Peyer's patch (tissue), 4 donors: ENCODE results near the gene RHBDF2. TPM values are rescaled to one million over a fixed set of nuclear protein-coding genes. Genes with fewer than 3 reads are reported as not detected.

Source experiments
- DNase-seq, 3 donors: peaks; one replicate each; pipeline ENCODE4 v3.0.0-alpha.2; 2017 to 2019
- H3K27ac ChIP-seq, 4 donors: fragments of 200-600 bp; sonication (generic); one replicate each; pipeline ENCODE4 v1.5.1; 2016 to 2019
- H3K27me3 ChIP-seq, 2 donors: fragments of 200-600 bp; sonication (generic); one replicate each; pipeline ENCODE4 v1.5.1; 2019
- H3K36me3 ChIP-seq, 3 donors: fragments of 200-600 bp; sonication (generic); one replicate each; pipeline ENCODE4 v1.5.1; 2016 to 2019
- H3K4me1 ChIP-seq, 4 donors: fragments of 200-600 bp; sonication (generic); one replicate each; pipeline ENCODE4 v1.5.1; 2016 to 2019
- H3K4me3 ChIP-seq, 4 donors: fragments of 200-600 bp; sonication (generic); 1 replicate in 3 of 4; 2 replicates in 1 of 4; pipeline ENCODE4 v1.5.1; 2016 to 2019; ENCODE audit warnings: mild to moderate bottlenecking in 1 of 4
- H3K9me3 ChIP-seq, 4 donors: fragments of 200-600 bp; sonication (generic); one replicate each; pipeline ENCODE4 v1.5.1; 2016 to 2019; ENCODE audit warnings: mild to moderate bottlenecking in 1 of 4
- POLR2A ChIP-seq, 2 donors: fragments of 450-650 bp; IDR thresholded peaks; one replicate each; pipeline ENCODE4 v1.5.1; 2017; ENCODE audit warnings: antibody characterized with exemption in 2 of 2, mild to moderate bottlenecking in 2 of 2, moderate library complexity in 2 of 2
- total RNA-seq, 4 donors: library from RNA; depleted of rRNA; stranded (reverse); fragments of >200 nt; gene quantifications; one replicate each; pipeline ENCODE4 v1.1.0, GENCODE V29; 2016
- TF ChIP-seq, protein P1 (sequence below), 6 experiments: fragments of 450-650 bp in 4 of 6; fragments of 200-600 bp in 2 of 6; sonication (generic) in 1 of 6; IDR thresholded peaks; one replicate each; pipeline ENCODE4 v1.5.1; 2017 to 2019; ENCODE audit warnings: antibody characterized with exemption in 6 of 6, mild to moderate bottlenecking in 3 of 6, moderate library complexity in 1 of 6

The RHBDF2 gene
- total RNA-seq, 4 donors from 2014 or later, result 8.8 to 225 (median 33.0) TPM

GRCh38 chr17:76531486-76532038, 30.3 kb upstream of the RHBDF2 start:
- TF ChIP-seq POLR2A (IDR thresholded peaks at IDR 0.05), result no peak
- TF ChIP-seq, protein P1, sequence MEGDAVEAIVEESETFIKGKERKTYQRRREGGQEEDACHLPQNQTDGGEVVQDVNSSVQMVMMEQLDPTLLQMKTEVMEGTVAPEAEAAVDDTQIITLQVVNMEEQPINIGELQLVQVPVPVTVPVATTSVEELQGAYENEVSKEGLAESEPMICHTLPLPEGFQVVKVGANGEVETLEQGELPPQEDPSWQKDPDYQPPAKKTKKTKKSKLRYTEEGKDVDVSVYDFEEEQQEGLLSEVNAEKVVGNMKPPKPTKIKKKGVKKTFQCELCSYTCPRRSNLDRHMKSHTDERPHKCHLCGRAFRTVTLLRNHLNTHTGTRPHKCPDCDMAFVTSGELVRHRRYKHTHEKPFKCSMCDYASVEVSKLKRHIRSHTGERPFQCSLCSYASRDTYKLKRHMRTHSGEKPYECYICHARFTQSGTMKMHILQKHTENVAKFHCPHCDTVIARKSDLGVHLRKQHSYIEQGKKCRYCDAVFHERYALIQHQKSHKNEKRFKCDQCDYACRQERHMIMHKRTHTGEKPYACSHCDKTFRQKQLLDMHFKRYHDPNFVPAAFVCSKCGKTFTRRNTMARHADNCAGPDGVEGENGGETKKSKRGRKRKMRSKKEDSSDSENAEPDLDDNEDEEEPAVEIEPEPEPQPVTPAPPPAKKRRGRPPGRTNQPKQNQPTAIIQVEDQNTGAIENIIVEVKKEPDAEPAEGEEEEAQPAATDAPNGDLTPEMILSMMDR (IDR thresholded peaks at IDR 0.05), result no peak
- no peaks in the 10 kb centered on the region for H3K9me3 ChIP-seq
- no peak for DNase-seq
- peaks cover 0 to 43% (median 25%) of the 10 kb centered on the region in 4 donors for H3K4me1 ChIP-seq
- H3K4me3 ChIP-seq, result no peak overlapping the region
- H3K27me3 ChIP-seq, result no peaks in the 10 kb centered on the region
- H3K36me3 ChIP-seq, result no peaks in the 10 kb centered on the region
- H3K27ac ChIP-seq, result peak overlapping the region; percentile 82 to 99 (median 89)

GRCh38 chr17:76530811-76531485, 29.7 kb upstream of the RHBDF2 start:
- H3K27me3 ChIP-seq, result no peaks in the 10 kb centered on the region
- peak overlapping the region; percentile 82 to 99 (median 89) for H3K27ac ChIP-seq
- no peaks in the 10 kb centered on the region for H3K36me3 ChIP-seq
- TF ChIP-seq POLR2A (IDR thresholded peaks at IDR 0.05), result no peak
- TF ChIP-seq, protein P1 (IDR thresholded peaks at IDR 0.05), result no peak
- peaks cover 0 to 43% (median 25%) of the 10 kb centered on the region in 4 donors for H3K4me1 ChIP-seq
- DNase-seq, result no peak
- no peaks in the 10 kb centered on the region for H3K9me3 ChIP-seq
- no peak overlapping the region for H3K4me3 ChIP-seq

DNA sequence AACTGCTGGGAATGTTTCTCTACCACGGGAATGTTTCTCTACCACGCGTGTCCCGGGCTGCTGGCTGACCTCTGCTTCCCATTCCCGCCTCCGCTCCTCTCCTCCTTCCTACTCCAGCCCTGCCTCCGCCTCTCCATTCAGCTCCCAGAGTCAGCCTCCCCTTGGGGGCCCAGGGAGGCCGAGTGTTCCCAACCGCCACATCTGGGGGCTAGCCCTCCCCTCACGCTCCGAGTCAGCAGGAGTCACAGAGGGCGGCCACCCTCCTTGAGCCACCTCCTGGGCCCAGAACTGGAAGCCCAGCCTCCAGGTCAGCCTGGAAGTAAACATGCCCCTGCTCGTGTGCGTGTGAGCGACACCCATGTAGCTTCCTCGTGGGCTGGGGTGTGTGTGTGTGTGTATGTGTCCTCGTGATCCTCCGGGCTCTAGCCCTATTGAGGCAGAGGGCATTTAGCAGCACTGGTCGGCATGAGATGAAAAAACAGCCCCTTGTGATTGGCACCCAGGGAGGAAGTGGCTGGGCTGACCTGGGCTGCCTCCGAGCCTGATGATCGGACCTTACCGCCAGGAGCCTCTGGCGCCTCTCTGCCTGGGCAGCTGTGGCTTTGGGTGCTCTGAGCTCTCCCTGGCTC, 29.0 kb upstream of the RHBDF2 start:
- no peaks in the 10 kb centered on the region for H3K27me3 ChIP-seq
- peak in 1 of 3 donors; percentile 69 for DNase-seq
- TF ChIP-seq POLR2A (IDR thresholded peaks at IDR 0.05), result no peak
- TF ChIP-seq, protein P1 (IDR thresholded peaks at IDR 0.05), result peak in 1 of 6 experiments; percentile 9
- H3K27ac ChIP-seq, result peak overlapping the region; percentile 82 to 99 (median 89)
- peaks cover 0 to 45% (median 25%) of the 10 kb centered on the region in 4 donors for H3K4me1 ChIP-seq
- H3K9me3 ChIP-seq, result no peaks in the 10 kb centered on the region
- H3K4me3 ChIP-seq, result no peak overlapping the region
- H3K36me3 ChIP-seq, result no peaks in the 10 kb centered on the region

DNA sequence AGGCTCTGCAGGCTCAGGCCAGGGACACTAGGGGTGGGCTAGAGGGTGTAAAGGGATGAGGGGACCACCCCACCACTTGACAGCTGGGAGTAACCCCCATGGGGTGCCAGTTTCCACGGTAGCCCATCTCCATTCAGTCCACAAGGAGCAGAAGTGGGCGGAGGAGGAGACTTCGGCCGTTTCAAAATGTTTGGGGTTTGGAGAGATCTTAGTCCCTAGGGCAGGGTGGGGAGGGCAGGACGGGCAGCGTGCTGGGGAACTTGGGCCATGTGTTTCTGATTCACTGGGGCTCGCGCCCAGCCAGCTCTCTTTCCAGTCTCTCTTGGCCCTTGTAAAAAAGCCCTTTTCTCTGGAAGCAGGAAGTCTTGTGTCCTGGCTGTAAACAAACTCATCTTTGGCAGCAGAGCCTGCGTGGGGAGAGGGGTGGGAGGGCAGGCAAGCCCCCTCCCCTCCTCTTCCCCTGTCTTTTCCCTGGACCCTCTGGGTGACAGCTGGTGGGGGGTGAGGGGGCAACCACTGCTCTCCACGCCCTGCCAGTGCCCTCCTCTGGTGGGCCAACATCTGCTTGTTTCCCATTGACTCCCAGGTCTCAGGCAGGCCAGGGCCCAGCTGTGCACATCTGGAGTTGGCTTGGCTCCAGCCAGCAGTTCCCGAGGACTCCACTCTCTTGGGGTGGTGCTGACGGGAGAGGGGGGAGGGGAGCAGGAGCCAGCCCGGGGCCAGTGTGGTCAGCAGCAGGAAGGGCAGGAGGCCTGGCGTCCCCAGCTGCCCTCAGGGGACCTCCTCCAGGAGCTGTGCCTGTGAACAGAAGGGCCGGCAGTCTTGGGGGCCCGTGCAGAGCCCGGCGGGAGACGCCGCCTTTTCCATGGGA, 28.2 kb upstream of the RHBDF2 start:
- Histone ChIP-seq H3K4me1 (peaks cover 4 to 53% (median 25%) of the 10 kb centered on the region in 4 donors), H3K36me3 (no peaks in the 10 kb centered on the region), H3K27ac (peak overlapping the region; percentile 82 to 99 (median 89)), H3K9me3 (no peaks in the 10 kb centered on the region), H3K27me3 (no peaks in the 10 kb centered on the region), H3K4me3 (peak overlapping the region in 1 of 4 donors; percentile 43)
- TF ChIP-seq POLR2A (IDR thresholded peaks at IDR 0.05), result no peak
- TF ChIP-seq, protein P1 (IDR thresholded peaks at IDR 0.05), result no peak
- DNase-seq, result peak in 2 of 3 donors; percentile 67 to 83

- Histone ChIP-seq H3K4me1 (peaks cover 4 to 55% (median 25%) of the 10 kb centered on the region in 4 donors), H3K4me3 (peak overlapping the region; percentile 23 to 57 (median 38))
- no peak for TF ChIP-seq POLR2A (IDR thresholded peaks at IDR 0.05)
- TF ChIP-seq, protein P1 (IDR thresholded peaks at IDR 0.05), result peak in 1 of 6 experiments; percentile 16
Observed at GRCh38 chr17:76528528-76529223, 27.5 kb upstream of the RHBDF2 start.

More at GRCh38 chr17:76528528-76529223, 27.5 kb upstream of the RHBDF2 start:
- Histone ChIP-seq H3K27me3 (no peaks in the 10 kb centered on the region), H3K27ac (peak overlapping the region; percentile 82 to 99 (median 89)), H3K9me3 (no peaks in the 10 kb centered on the region), H3K36me3 (no peaks in the 10 kb centered on the region)
- peak in 2 of 3 donors; percentile 57 to 67 for DNase-seq
